ENCODE data around the gene TNS2. TPM values are rescaled to one million over a fixed set of nuclear protein-coding genes. Genes with fewer than 3 reads are reported as not detected.
"Not testable (repeated sequence)": the region's sequence is repeated elsewhere in the genome, so short reads cannot be mapped to it uniquely, and the experiment has no call there.

Gene TNS2
- total RNA-seq, 2 donors from 2014 or later = 66.5 to 180 TPM

GRCh38 chr12:53005986-53006809 is 43.7 kb upstream of the TNS2 start, which contains the start of gene EIF4B:
TSS of gene EIF4B (plus strand) at chr12:53006456. CDS start at chr12:53006484, 28 bp downstream.
- peak; percentile 100 for DNase-seq (ENCODE audit: low spot score)
- Histone ChIP-seq H3K4me3 (peak within 1 kb of the TSS; percentile 77 to 92), H3K4me1 (replicated peaks) (peaks cover 12% of the 10 kb centered on the region), H3K27ac (peak within 1 kb of the TSS; percentile 95 to 97), H3K36me3 (no peaks in the 10 kb centered on the region), H3K27me3 (replicated peaks; ENCODE audit: insufficient read depth) (no peaks in the 10 kb centered on the region), H3K9me3 (no peaks in the 10 kb centered on the region)
- intact Hi-C loops (cut with DNase I) = no loop called here
- WGBS = under 1% methylated on average over 63 of the region's 64 CpGs
- peak; percentile 69 for TF ChIP-seq POLR2A (IDR thresholded peaks at IDR 0.05)
- TF ChIP-seq CTCF (IDR thresholded peaks at IDR 0.05) = peak in 1 of 4 experiments; percentile 5
- peak; percentile 99 for TF ChIP-seq POLR2AphosphoS5 (IDR thresholded peaks at IDR 0.05)

GRCh38 chr12:53006810-53007309 is 43.0 kb upstream of the TNS2 start:
- peak; percentile 71 for DNase-seq (ENCODE audit: low spot score)
- under 1% methylated on average over 36 of the region's 38 CpGs for WGBS
- Histone ChIP-seq H3K9me3 (no peaks in the 10 kb centered on the region), H3K4me3 (peak overlapping the region; percentile 77 to 92), H3K36me3 (no peaks in the 10 kb centered on the region), H3K4me1 (replicated peaks) (peaks cover 15% of the 10 kb centered on the region), H3K27me3 (replicated peaks; ENCODE audit: insufficient read depth) (no peaks in the 10 kb centered on the region), H3K27ac (peak overlapping the region; percentile 95 to 97)
- peak; percentile 22 for TF ChIP-seq POLR2AphosphoS5 (IDR thresholded peaks at IDR 0.05)
- no peak for TF ChIP-seq POLR2A (IDR thresholded peaks at IDR 0.05)
- TF ChIP-seq CTCF (IDR thresholded peaks at IDR 0.05) = no peak
- intact Hi-C loops (cut with DNase I) = no loop called here

- TF ChIP-seq CTCF (IDR thresholded peaks at IDR 0.05) = no peak
- TF ChIP-seq POLR2AphosphoS5 (IDR thresholded peaks at IDR 0.05) = no peak
- no peak for TF ChIP-seq POLR2A (IDR thresholded peaks at IDR 0.05)
- Histone ChIP-seq H3K27me3 (replicated peaks; ENCODE audit: insufficient read depth) (no peaks in the 10 kb centered on the region), H3K27ac (no peak overlapping the region), H3K9me3 (no peaks in the 10 kb centered on the region), H3K36me3 (no peaks in the 10 kb centered on the region), H3K4me3 (peak overlapping the region; percentile 77 to 92), H3K4me1 (replicated peaks) (peaks cover 15% of the 10 kb centered on the region)
- no peak for DNase-seq (ENCODE audit: low spot score)
- intact Hi-C loops (cut with DNase I) = no loop called here
- WGBS = 38% methylated on average over 3 of the region's 4 CpGs
Measured at GRCh38 chr12:53007343-53007742, 42.5 kb upstream of the TNS2 start.

GRCh38 chr12:53008760-53009159 is 41.1 kb upstream of the TNS2 start:
- H3K9me3 ChIP-seq; H3K4me3 ChIP-seq; DNase-seq (ENCODE audit: low spot score); H3K27ac ChIP-seq; intact Hi-C loops (cut with DNase I); H3K27me3 ChIP-seq (replicated peaks; ENCODE audit: insufficient read depth); H3K36me3 ChIP-seq: not testable (repeated sequence)
- WGBS = 92% methylated on average over 15 of the region's 15 CpGs
- H3K4me1 ChIP-seq (replicated peaks) = peaks cover 15% of the 10 kb centered on the region

- DNase-seq (ENCODE audit: low spot score) = no peak
- 75% methylated on average over 2 of the region's 2 CpGs for WGBS
- no peak for TF ChIP-seq POLR2A (IDR thresholded peaks at IDR 0.05)
- no peak for TF ChIP-seq CTCF (IDR thresholded peaks at IDR 0.05)
- no peak for TF ChIP-seq POLR2AphosphoS5 (IDR thresholded peaks at IDR 0.05)
- H3K4me1 ChIP-seq (replicated peaks) = peaks cover 15% of the 10 kb centered on the region
- intact Hi-C loops (cut with DNase I) = no loop called here
- H3K36me3 ChIP-seq = no peaks in the 10 kb centered on the region
- no peaks in the 10 kb centered on the region for H3K9me3 ChIP-seq
- no peak overlapping the region for H3K27ac ChIP-seq
- no peak overlapping the region for H3K4me3 ChIP-seq
- no peaks in the 10 kb centered on the region for H3K27me3 ChIP-seq (replicated peaks; ENCODE audit: insufficient read depth)
Measured at GRCh38 chr12:53010955-53011354, 38.9 kb upstream of the TNS2 start.

All from prostate gland (tissue), 2 donors.